ENCODE measurements around the gene SPOPL. TPM values are rescaled to one million over a fixed set of nuclear protein-coding genes. Genes with fewer than 3 reads are reported as not detected.

The SPOPL gene
- total RNA-seq, 3 donors from 2014 or later (not counting 1 experiment from before 2014, with no cell fraction given), result 32.2 to 35.9 (median 33.8) TPM

DNA sequence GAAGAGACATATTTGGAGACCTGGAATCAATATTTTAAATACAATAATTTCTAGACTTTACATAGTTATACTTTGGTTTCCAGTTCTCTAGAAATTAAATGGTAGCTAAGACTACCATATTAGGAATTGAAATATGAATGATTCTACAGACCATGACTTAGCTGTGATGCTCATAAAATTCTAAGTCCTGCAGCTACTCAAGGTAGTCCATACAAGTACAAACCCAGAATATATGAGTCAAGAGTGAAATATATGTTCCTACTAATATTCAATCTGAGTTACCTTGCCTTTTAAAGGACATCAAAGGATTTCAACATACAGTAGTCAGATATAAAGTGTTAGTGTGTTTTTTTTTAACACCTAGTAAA is 10.1 kb upstream of the SPOPL start:
- TF ChIP-seq, protein P1, sequence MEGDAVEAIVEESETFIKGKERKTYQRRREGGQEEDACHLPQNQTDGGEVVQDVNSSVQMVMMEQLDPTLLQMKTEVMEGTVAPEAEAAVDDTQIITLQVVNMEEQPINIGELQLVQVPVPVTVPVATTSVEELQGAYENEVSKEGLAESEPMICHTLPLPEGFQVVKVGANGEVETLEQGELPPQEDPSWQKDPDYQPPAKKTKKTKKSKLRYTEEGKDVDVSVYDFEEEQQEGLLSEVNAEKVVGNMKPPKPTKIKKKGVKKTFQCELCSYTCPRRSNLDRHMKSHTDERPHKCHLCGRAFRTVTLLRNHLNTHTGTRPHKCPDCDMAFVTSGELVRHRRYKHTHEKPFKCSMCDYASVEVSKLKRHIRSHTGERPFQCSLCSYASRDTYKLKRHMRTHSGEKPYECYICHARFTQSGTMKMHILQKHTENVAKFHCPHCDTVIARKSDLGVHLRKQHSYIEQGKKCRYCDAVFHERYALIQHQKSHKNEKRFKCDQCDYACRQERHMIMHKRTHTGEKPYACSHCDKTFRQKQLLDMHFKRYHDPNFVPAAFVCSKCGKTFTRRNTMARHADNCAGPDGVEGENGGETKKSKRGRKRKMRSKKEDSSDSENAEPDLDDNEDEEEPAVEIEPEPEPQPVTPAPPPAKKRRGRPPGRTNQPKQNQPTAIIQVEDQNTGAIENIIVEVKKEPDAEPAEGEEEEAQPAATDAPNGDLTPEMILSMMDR (IDR thresholded peaks at IDR 0.05), result no peak
- H3K9me3 ChIP-seq (ENCODE audit: control insufficient read depth, insufficient read depth, low read length), result no peaks in the 10 kb centered on the region
- DNase-seq, result no peak
- no peaks in the 10 kb centered on the region for H3K4me1 ChIP-seq (ENCODE audit: control insufficient read depth, insufficient read depth, low read length)
- no peak overlapping the region for H3K27ac ChIP-seq (ENCODE audit: low read length)
- no peaks in the 10 kb centered on the region for H3K36me3 Mint-ChIP-seq
- H3K4me3 ChIP-seq (ENCODE audit: low read length), result no peak overlapping the region
- intact Hi-C loops (cut with micrococcal nuclease), result no loop called here
- no peaks in the 10 kb centered on the region for H3K27me3 ChIP-seq (ENCODE audit: control insufficient read depth, insufficient read depth, low read length)
- H3K9me3 Mint-ChIP-seq, result no peaks in the 10 kb centered on the region
- H3K27me3 Mint-ChIP-seq (ENCODE audit: low read depth in 2 of 2), result no peaks in the 10 kb centered on the region
- no peaks in the 10 kb centered on the region for H3K36me3 ChIP-seq (ENCODE audit: control insufficient read depth, insufficient read depth, low read length)
- no peaks in the 10 kb centered on the region for H3K4me1 Mint-ChIP-seq
- ATAC-seq, result no peak
- no peak overlapping the region for H3K27ac Mint-ChIP-seq
- H3K4me3 Mint-ChIP-seq, result no peak overlapping the region

DNA sequence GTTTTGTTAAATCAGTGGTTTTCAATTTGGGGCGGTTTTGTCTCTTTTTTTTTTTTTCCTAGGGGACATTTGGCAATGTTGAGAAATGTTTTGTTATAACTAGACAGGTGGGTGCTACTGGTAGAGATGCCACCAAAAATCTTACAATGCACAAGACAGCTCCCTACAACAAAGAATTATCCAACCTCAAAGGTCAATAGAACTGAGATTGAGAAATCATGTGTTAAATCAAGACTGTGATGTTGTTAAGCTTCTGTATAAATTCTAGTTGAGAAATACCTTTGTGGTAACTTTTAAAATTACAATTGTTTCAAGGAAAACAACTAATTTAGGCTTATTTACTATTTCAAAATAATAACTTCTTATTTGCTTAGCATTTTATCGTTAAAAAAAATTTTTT is 9.4 kb upstream of the SPOPL start:
- Mint-ChIP-seq H3K4me3 (no peak overlapping the region), H3K36me3 (no peaks in the 10 kb centered on the region), H3K27me3 (ENCODE audit: low read depth in 2 of 2) (no peaks in the 10 kb centered on the region), H3K9me3 (no peaks in the 10 kb centered on the region), H3K4me1 (no peaks in the 10 kb centered on the region), H3K27ac (no peak overlapping the region)
- no peaks in the 10 kb centered on the region for H3K36me3 ChIP-seq (ENCODE audit: control insufficient read depth, insufficient read depth, low read length)
- no peak overlapping the region for H3K27ac ChIP-seq (ENCODE audit: low read length)
- H3K4me3 ChIP-seq (ENCODE audit: low read length), result no peak overlapping the region
- 95% methylated on average over 1 of the region's 2 CpGs for WGBS (ENCODE audit: insufficient coverage)
- DNase-seq (no peak), ATAC-seq (no peak)
- TF ChIP-seq, protein P1 (IDR thresholded peaks at IDR 0.05), result no peak
- no peaks in the 10 kb centered on the region for H3K4me1 ChIP-seq (ENCODE audit: control insufficient read depth, insufficient read depth, low read length)
- H3K9me3 ChIP-seq (ENCODE audit: control insufficient read depth, insufficient read depth, low read length), result no peaks in the 10 kb centered on the region
- intact Hi-C loops (cut with micrococcal nuclease), result no loop called here
- H3K27me3 ChIP-seq (ENCODE audit: control insufficient read depth, insufficient read depth, low read length), result no peaks in the 10 kb centered on the region

DNA sequence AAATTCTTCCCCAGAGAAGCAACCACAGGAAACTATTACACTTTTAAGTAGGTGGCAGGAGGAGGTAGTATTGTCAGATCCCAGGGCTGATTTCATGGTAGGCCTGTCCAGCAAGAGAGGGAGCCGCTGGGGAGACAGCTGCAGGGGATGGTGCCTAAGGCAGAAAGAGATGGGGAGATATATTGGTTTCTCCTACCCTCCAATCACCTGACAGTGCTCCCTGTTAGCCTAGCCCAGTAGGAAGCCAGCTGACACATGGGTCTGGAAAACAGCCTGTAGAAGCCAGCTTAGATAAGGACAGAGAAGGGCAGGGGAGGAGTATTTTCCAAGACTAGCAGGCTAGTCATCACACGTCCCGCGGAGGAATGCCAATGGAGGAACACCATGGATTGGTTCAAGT is 8.2 kb upstream of the SPOPL start:
- DNase-seq, result no peak
- Histone ChIP-seq H3K9me3 (ENCODE audit: control insufficient read depth, insufficient read depth, low read length) (no peaks in the 10 kb centered on the region), H3K27me3 (ENCODE audit: control insufficient read depth, insufficient read depth, low read length) (no peaks in the 10 kb centered on the region), H3K36me3 (ENCODE audit: control insufficient read depth, insufficient read depth, low read length) (no peaks in the 10 kb centered on the region), H3K4me3 (ENCODE audit: low read length) (no peak overlapping the region), H3K27ac (ENCODE audit: low read length) (no peak overlapping the region), H3K4me1 (ENCODE audit: control insufficient read depth, insufficient read depth, low read length) (no peaks in the 10 kb centered on the region)
- TF ChIP-seq, protein P1 (IDR thresholded peaks at IDR 0.05), result no peak
- intact Hi-C loops (cut with micrococcal nuclease), result no loop called here
- no peaks in the 10 kb centered on the region for H3K9me3 Mint-ChIP-seq
- 94% methylated on average over 3 of the region's 4 CpGs for WGBS (ENCODE audit: insufficient coverage)
- H3K4me3 Mint-ChIP-seq, result no peak overlapping the region
- no peaks in the 10 kb centered on the region for H3K27me3 Mint-ChIP-seq (ENCODE audit: low read depth in 2 of 2)
- ATAC-seq, result no peak
- no peaks in the 10 kb centered on the region for H3K36me3 Mint-ChIP-seq
- no peak overlapping the region for H3K27ac Mint-ChIP-seq
- no peaks in the 10 kb centered on the region for H3K4me1 Mint-ChIP-seq

DNA sequence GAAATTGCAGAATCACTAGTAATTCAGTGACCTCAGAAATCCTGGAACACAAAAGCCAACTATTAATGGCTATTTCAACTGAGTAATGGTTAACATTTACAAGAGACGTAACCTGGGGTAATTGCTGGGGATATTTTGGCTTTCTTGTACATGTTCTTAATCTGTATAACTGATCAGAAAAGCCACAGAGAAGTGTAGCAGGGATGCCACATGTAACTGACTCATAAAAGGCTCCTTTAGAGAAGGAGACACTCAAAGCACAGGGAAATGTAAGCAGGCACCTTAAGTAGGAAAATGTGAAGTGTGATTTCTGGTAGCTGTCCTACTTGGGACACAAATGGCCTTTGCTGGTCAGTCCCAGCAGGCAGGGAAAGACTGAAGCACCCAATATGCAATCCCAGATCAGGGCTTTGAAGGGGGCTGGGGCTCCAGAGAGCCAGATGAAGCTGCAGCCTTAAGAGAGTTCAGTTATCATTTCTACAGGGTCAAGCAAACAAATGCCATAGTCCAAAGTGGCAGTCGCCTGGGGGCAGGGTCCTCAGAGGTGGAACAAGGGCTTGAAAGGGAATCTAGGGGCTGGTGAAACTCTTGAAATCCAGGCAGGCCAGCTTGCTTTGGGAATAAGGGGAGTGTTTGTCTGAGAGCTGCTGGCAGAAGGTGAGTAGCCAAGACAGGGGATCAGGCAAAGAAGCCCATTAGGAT is 7.2 kb upstream of the SPOPL start:
- no peaks in the 10 kb centered on the region for H3K36me3 Mint-ChIP-seq
- TF ChIP-seq, protein P1 (IDR thresholded peaks at IDR 0.05), result no peak
- no peaks in the 10 kb centered on the region for H3K27me3 ChIP-seq (ENCODE audit: control insufficient read depth, insufficient read depth, low read length)
- H3K4me1 Mint-ChIP-seq, result no peaks in the 10 kb centered on the region
- DNase-seq (no peak), ATAC-seq (no peak)
- intact Hi-C loops (cut with micrococcal nuclease), result no loop called here
- H3K9me3 ChIP-seq (ENCODE audit: control insufficient read depth, insufficient read depth, low read length), result no peaks in the 10 kb centered on the region
- WGBS (ENCODE audit: insufficient coverage), result 84% methylated on average over 2 of the region's 2 CpGs
- no peaks in the 10 kb centered on the region for H3K4me1 ChIP-seq (ENCODE audit: control insufficient read depth, insufficient read depth, low read length)
- H3K4me3 Mint-ChIP-seq, result no peak overlapping the region
- H3K27ac ChIP-seq (ENCODE audit: low read length), result no peak overlapping the region
- H3K36me3 ChIP-seq (ENCODE audit: control insufficient read depth, insufficient read depth, low read length), result no peaks in the 10 kb centered on the region
- no peaks in the 10 kb centered on the region for H3K27me3 Mint-ChIP-seq (ENCODE audit: low read depth in 2 of 2)
- H3K9me3 Mint-ChIP-seq, result no peaks in the 10 kb centered on the region
- no peak overlapping the region for H3K4me3 ChIP-seq (ENCODE audit: low read length)
- H3K27ac Mint-ChIP-seq, result no peak overlapping the region
